GM21619 (cell line): ENCODE data around the gene NAPA.
A peak's percentile ranks its signal among the peaks of the same experiment; 100 is the strongest.

Experiments
- ATAC-seq: cut with Tn5 transposase; IDR thresholded peaks from one replicate; pipeline ENCODE4 v1.9.1; 2021; ENCODE audit not compliant: unreplicated experiment

NAPA gene

DNA sequence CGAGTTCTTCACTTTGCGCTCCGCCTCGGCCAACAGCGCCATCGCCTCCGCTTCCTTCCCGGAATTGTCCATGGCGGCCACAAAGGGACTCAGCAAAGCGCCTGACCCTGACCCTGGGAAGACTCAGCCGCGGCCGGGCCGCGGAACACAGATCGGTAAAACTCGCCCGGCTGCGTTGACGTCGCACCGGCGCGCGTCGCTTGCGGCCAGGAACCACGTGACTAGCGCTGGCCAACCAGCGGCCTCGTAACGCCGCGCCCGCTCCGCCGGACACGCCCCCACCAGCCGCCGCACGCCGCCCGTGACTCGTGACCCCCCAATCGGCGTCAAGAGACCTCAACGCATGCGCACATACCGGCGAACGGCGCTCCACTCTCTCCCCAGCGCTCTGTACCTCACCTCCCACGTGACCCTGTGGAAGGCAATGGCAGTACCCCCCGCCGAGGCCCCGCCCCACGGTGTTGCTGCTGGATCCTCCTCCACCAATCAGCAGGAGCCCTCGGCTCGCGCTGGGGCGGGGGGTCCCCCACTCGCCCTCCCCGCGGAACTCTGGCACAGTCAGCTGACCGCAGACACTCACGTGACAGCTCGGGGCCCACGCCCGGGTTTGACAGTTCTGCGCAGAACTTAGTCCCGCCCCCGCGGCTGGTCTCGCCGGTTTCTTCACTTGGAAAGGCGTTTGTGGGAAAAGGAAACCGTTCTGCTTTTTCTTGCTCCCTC, at the start of gene NAPA:
NAPA (minus strand) TSS at position 195 of the 720 bp plus-strand sequence; CDS start at position 72, 123 bp downstream.
- ATAC-seq, result peak; percentile 82

DNA sequence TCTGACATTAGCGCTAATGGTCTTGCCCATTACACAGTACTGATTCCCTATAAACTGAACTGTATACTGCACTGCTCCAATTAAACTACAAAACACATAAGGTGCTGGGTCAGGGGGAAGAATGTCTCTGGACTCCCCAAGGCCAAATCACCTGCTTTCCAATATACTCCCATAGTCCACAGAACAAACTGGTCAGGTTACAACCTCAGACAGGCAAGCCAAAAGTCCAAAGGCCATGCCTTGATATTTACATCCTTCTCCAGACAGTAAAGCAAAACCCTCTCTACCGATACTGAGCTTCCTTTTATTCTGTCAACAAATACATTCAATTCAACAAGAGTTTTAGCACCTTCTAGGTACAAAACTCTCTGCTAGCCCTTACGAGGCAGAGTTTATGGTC, 49.2 kb upstream of the NAPA start:
- ATAC-seq, result no peak

- no peak for ATAC-seq
These were observed 46.7 kb upstream of the NAPA start for GRCh38 chr19:47561440-47562057.

DNA sequence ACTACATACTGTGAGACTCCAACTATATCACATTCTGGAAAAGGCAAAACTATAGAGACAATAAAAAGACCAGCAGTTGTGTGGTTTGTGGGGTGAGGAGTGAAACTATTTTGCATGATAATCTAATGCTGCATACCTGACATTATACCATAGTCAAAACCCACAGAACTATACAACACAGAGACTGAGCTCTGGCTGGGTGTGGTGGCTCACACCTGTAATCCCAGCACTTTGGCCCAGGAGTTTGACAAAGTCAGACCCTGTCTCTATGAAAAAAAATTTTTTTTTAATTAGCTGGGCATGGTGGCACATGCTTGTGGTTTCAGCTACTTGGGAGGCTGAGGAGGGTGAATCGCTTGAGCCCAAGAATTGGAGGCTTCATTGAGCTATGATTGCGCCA, 46.1 kb upstream of the NAPA start:
- ATAC-seq, result no peak

DNA sequence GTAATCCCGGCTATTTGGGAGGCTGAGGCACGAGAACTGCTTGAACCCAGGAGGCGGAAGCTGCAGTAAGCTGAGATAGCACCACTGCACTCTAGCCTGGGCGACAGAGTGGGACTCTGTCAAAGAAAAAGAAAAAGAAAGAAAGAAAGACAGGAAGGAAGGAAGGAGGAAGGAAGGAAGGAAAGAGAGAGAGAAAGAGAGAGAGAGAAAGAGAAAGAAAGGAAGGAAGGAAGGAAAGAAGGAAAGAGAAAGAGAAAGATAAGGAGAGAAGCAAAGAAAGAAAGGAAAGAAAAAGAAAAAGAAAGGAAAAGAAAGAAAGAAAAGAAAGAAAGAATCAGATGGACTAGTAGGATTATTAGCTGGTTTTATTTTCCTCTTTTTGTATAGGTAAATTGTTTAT, 35.3 kb upstream of the NAPA start:
- ATAC-seq, result no peak

- ATAC-seq, result no peak
These were observed 34.5 kb upstream of the NAPA start for GRCh38 chr19:47549261-47549862.

DNA sequence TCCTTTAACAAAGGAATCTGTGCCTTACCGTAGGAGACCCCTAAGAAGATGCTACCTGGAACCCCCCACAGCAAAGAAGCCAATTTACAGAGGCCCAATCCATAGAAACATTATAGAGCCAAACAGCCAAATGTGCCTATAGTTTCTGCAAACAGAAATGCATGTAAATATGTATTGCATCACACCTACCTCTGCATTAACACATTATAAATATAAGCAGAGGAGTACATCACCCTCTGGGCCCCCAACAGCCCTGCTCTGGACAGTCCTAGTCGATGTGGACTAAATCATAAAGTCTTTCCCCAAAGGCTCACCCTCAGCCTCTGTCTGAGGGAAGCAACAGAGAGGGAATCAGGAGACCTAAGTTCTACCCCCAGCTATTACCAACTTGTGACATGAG, 32.3 kb upstream of the NAPA start:
- no peak for ATAC-seq

- ATAC-seq, result no peak
These were observed 30.4 kb upstream of the NAPA start for GRCh38 chr19:47545061-47545948.

DNA sequence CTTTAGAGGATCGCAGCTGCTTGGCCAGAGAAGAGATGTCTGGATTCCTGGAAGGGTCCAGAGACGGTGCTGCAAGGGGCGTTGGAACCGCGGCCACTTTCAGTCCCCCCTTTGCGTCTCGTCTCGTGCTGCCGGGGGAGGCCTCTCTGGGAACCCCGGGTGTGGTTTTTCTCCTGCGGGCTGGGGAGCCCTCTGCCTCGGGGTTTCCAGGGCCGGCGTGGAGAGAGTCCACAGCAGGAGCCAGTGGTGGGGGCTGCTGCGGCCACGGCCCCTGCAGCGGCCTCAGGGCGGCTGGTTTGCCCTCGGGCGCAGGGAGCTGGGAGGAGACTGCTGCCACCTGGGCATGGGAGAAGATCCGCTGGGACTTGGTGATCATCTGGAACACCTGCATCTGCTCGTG, 29.6 kb upstream of the NAPA start:
- ATAC-seq, result no peak

- no peak for ATAC-seq
These were observed 29.2 kb upstream of the NAPA start for GRCh38 chr19:47544075-47544474.

GRCh38 chr19:47542030-47542475, 27.2 kb upstream of the NAPA start:
- ATAC-seq, result no peak

GRCh38 chr19:47541518-47541917, 26.7 kb upstream of the NAPA start:
- peak; percentile 44 for ATAC-seq

DNA sequence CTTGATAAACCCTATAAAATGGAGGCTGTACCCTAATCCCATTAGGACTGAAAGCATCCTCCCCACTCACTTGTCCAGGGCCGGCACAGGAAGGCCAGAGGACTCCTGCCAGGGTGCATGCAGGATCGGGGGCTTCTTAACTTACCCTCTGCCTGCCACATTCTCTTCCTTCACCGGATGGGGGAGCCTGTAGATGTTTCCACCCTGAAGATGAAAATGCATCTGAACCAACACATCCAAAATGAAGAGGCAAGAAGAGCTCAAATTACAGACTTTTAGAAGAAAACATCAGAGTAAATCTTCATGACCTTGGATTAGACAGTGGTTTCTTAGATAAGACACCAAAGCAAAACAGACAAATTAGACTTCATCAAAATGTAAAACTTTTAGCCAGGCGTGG, 25.9 kb upstream of the NAPA start:
- no peak for ATAC-seq

GRCh38 chr19:47539747-47540311, 25.0 kb upstream of the NAPA start:
- ATAC-seq, result no peak

- no peak for ATAC-seq
These were observed 23.9 kb upstream of the NAPA start for GRCh38 chr19:47538812-47539211.

GRCh38 chr19:47537493-47537892, 22.6 kb upstream of the NAPA start:
- no peak for ATAC-seq

DNA sequence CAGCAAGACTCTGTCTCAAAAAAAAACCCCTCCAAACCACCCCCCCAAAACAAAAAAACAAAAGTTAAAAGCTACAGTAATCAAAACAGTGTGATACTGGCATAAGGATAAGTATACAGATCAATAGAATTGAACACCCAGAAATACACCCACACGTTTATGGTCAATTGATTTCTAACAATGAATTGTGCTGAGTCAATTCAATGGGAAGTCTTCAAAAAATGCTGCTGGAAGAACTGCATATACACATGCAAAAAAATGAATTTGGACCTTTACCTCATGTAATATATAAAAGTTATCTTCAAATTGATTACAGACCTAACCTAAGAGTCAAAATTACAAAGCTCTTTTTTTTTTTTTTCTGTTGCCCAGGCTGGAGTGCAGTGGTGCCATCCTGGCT, 19.8 kb upstream of the NAPA start:
- no peak for ATAC-seq

GRCh38 chr19:47531640-47532387, 17.0 kb upstream of the NAPA start:
- ATAC-seq, result no peak

DNA sequence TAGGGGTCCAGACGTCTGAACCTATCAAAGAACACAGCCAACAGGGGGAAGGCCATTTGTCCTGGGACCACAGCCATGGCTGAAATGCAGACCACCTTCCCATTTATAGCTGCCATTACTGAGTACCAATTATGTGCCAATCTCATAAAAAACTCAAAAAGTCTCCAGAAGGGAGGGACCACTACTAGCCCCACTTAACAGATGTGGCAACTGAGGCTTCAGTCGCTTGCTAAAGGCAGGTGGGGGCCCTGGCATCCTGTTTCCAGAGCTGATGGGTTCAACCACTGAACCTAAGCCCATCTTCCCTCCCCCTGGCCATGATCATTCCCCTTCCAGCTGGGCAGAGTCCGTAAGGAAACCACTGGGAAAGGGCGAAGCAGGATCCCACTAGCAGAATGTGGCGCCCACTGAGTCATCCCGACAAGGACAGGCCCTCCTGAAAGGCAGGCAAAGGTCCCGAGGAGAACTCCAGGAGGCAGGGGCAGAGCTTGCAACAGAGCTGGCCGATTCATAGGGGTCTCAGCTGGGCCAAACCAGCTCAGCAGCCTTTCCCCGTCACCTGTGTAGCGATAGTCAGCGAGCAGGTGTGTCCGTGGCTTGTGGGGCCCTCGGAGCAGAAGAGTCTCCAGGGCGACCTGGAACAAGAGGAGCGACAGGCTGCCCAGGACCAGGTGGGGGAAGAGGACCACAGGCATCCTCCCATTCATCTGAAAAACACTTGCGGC, 14.3 kb upstream of the NAPA start:
- no peak for ATAC-seq

GRCh38 chr19:47526798-47527197, 11.9 kb upstream of the NAPA start:
- ATAC-seq, result no peak
